ENCODE data around the gene LRP1. TPM values are rescaled to one million over a fixed set of nuclear protein-coding genes. Genes with fewer than 3 reads are reported as not detected.

LRP1 gene
- total RNA-seq, 1 donor from 2014 or later: 0.60 TPM

- DNase-seq (ENCODE audit: low read depth in 2 of 2): no peak
Measured at GRCh38 chr12:57210926-57211692, 82.8 kb downstream of the LRP1 start.

- DNase-seq (ENCODE audit: low read depth in 2 of 2): no peak
Measured at GRCh38 chr12:57211791-57212700, 83.8 kb downstream of the LRP1 start.

GRCh38 chr12:57212701-57213057 lies 84.4 kb downstream of the LRP1 start:
- DNase-seq (ENCODE audit: low read depth in 2 of 2): no peak

- peak; percentile 88 to 89 for DNase-seq (ENCODE audit: low read depth in 2 of 2)
Measured at GRCh38 chr12:57213058-57213715, 84.9 kb downstream of the LRP1 start.

GRCh38 chr12:57213763-57214397 lies 85.6 kb downstream of the LRP1 start:
- no peak for DNase-seq (ENCODE audit: low read depth in 2 of 2)

- peak; percentile 61 to 72 for DNase-seq (ENCODE audit: low read depth in 2 of 2)
Measured at GRCh38 chr12:57214398-57214781, 86.1 kb downstream of the LRP1 start.

- DNase-seq (ENCODE audit: low read depth in 2 of 2): no peak
Measured at GRCh38 chr12:57215065-57215464, 86.8 kb downstream of the LRP1 start.

GRCh38 chr12:57215668-57216013 lies 87.4 kb downstream of the LRP1 start:
- DNase-seq (ENCODE audit: low read depth in 2 of 2): no peak

GRCh38 chr12:57216014-57216911 lies 88.0 kb downstream of the LRP1 start, which contains the start of gene NXPH4:
NXPH4 (plus strand) TSS chr12:57216794; CDS start chr12:57216970, 176 bp downstream.
- no peak for DNase-seq (ENCODE audit: low read depth in 2 of 2)

GRCh38 chr12:57216921-57217879 lies 88.9 kb downstream of the LRP1 start:
- DNase-seq (ENCODE audit: low read depth in 2 of 2): no peak

GRCh38 chr12:57218030-57218853 lies 90.0 kb downstream of the LRP1 start:
- DNase-seq (ENCODE audit: low read depth in 2 of 2): no peak

GRCh38 chr12:57219205-57219992 lies 91.1 kb downstream of the LRP1 start:
- no peak for DNase-seq (ENCODE audit: low read depth in 2 of 2)

- DNase-seq (ENCODE audit: low read depth in 2 of 2): no peak
Measured at GRCh38 chr12:57219993-57220754, 91.9 kb downstream of the LRP1 start.

GRCh38 chr12:57220770-57221168 lies 92.5 kb downstream of the LRP1 start:
- DNase-seq (ENCODE audit: low read depth in 2 of 2): no peak

GRCh38 chr12:57221169-57221917 lies 93.1 kb downstream of the LRP1 start:
- DNase-seq (ENCODE audit: low read depth in 2 of 2): no peak
